HepG2 (cell line): ENCODE results near the gene DHRS1. TPM values are rescaled to one million over a fixed set of nuclear protein-coding genes. Genes with fewer than 3 reads are reported as not detected.

ENCODE experiments used
- JUNB ChIP-seq: sonication (generic); formaldehyde crosslinking; IDR thresholded peaks from 2 replicates; pipeline ENCODE4 v1.8.0; 2022; ENCODE audit warnings: missing genetic modification reagents, mild to moderate bottlenecking, borderline replicate concordance
- MEIS1 ChIP-seq: sonication (generic); formaldehyde crosslinking; IDR thresholded peaks from 2 replicates; pipeline ENCODE4 v1.9.0; 2021; ENCODE audit warnings: mild to moderate bottlenecking, missing genetic modification reagents, moderate library complexity, borderline replicate concordance
- MXI1 ChIP-seq: IDR thresholded peaks from 3 replicates; pipeline ENCODE4 v1.6.1; 2012; ENCODE audit warnings: low read depth, low read length, inconsistent platforms, borderline replicate concordance
- NKX3-1 ChIP-seq: sonication (generic); formaldehyde crosslinking; IDR thresholded peaks from 2 replicates; pipeline ENCODE4 v1.5.0; 2020; ENCODE audit warnings: missing genetic modification reagents
- PHB2 ChIP-seq: fragments of 450-650 bp; IDR thresholded peaks from 2 replicates; pipeline ENCODE4 v1.6.1; 2018; ENCODE audit not compliant: partially characterized antibody
- POLR2A ChIP-seq, 2 experiments: IDR thresholded peaks; 2 replicates each; pipeline ENCODE4 v1.6.1; 2011; ENCODE audit warnings: low read depth in 2 of 2, low read length in 2 of 2, mild to moderate bottlenecking in 1 of 2, moderate library complexity in 1 of 2; ENCODE audit not compliant: insufficient read depth in 1 of 2
- RARA ChIP-seq: IDR thresholded peaks from 2 replicates; pipeline ENCODE4 v1.6.1; 2016; ENCODE audit warnings: missing genetic modification reagents, missing compliant biosample characterization
- SIN3A ChIP-seq: IDR thresholded peaks from 2 replicates; pipeline ENCODE4 v1.6.1; 2011; ENCODE audit warnings: low read depth, mild to moderate bottlenecking, control low read depth, low read length, borderline replicate concordance
- SMAD9 ChIP-seq: sonication (generic); formaldehyde crosslinking; IDR thresholded peaks from 2 replicates; pipeline ENCODE4 v1.5.1; 2020; ENCODE audit warnings: mild to moderate bottlenecking, missing genetic modification reagents
- SOX13 ChIP-seq, 3 experiments: fragments of 450-650 bp in 1 of 3; sonication (generic) in 1 of 3; formaldehyde crosslinking in 1 of 3; IDR thresholded peaks in 2 of 3; conservative IDR thresholded peaks in 1 of 3; 2 replicates each; pipeline versions ENCODE4 v1.5.0 to v1.6.1; 2016 to 2020; ENCODE audit warnings: antibody characterized with exemption in 1 of 3, mild to moderate bottlenecking in 1 of 3, missing compliant biosample characterization in 1 of 3, missing genetic modification reagents in 1 of 3, moderate library complexity in 1 of 3
- TARDBP ChIP-seq: sonication (generic); formaldehyde crosslinking; IDR thresholded peaks from 2 replicates; pipeline ENCODE4 v1.8.0; 2022; ENCODE audit warnings: mild to moderate bottlenecking, missing genetic modification reagents
- YY1 ChIP-seq: IDR thresholded peaks from 2 replicates; pipeline ENCODE4 v1.6.1; 2011; ENCODE audit warnings: low read length, low read depth, moderate library complexity, mild to moderate bottlenecking; ENCODE audit not compliant: insufficient read depth, insufficient replicate concordance
- ZBTB25 ChIP-seq: IDR thresholded peaks from 2 replicates; pipeline ENCODE4 v1.6.1; 2018; ENCODE audit warnings: missing genetic modification reagents
- ZNF224 ChIP-seq: sonication (generic); formaldehyde crosslinking; IDR thresholded peaks from 2 replicates; pipeline ENCODE4 v1.5.0; 2020; ENCODE audit warnings: mild to moderate bottlenecking, missing genetic modification reagents
- ZNF512B ChIP-seq: sonication (generic); formaldehyde crosslinking; IDR thresholded peaks from 2 replicates; pipeline ENCODE4 v1.5.1; 2020; ENCODE audit warnings: missing genetic modification reagents, mild to moderate bottlenecking, borderline replicate concordance
- ZNF709 ChIP-seq: sonication (generic); formaldehyde crosslinking; IDR thresholded peaks from 2 replicates; pipeline ENCODE4 v1.5.0; 2020; ENCODE audit warnings: mild to moderate bottlenecking, missing genetic modification reagents
- ZNF724P ChIP-seq: sonication (generic); formaldehyde crosslinking; IDR thresholded peaks from 2 replicates; pipeline ENCODE4 v1.8.0; 2022; ENCODE audit warnings: missing genetic modification reagents, borderline replicate concordance
- polyA plus RNA-seq, 8 experiments: library from polyadenylated mRNA; depleted of rRNA in 3 of 8; stranded (reverse) in 7 of 8; unstranded in 1 of 8; fragments of >200 nt; fragmentation: Illumina TruSeq in 4 of 8; extraction: Trizol in 4 of 8; gene quantifications; 2 replicates each; pipeline versions ENCODE4 v1.2.1 to v1.2.3, GENCODE V29; 2011 to 2016; ENCODE audit warnings: low read depth in 4 of 8, missing spikeins in 1 of 8, mixed read lengths in 1 of 8; ENCODE audit not compliant: insufficient read depth in 1 of 8
- total RNA-seq, 5 experiments: library from RNA; depleted of rRNA; stranded (reverse); fragments of >200 nt; fragmentation: Illumina TruSeq; extraction: Trizol; gene quantifications; 2 replicates each; pipeline ENCODE4 v1.2.3, GENCODE V29; 2016; ENCODE audit warnings: low read depth in 1 of 5
- TF ChIP-seq, protein P1 (sequence below): IDR thresholded peaks from 2 replicates; pipeline ENCODE4 v1.6.1; 2016; ENCODE audit warnings: control low read depth
- TF ChIP-seq, protein P2 (sequence below): sonication (generic); formaldehyde crosslinking; IDR thresholded peaks from 2 replicates; pipeline ENCODE4 v1.5.1; 2020; ENCODE audit warnings: mild to moderate bottlenecking, moderate library complexity, missing genetic modification reagents

The DHRS1 gene
- total and polyA plus RNA-seq, 2 of the 13 experiments (the other 11 are each of a cell fraction or from before 2014, with no cell fraction given), result 49.8 to 60.8 TPM

DNA sequence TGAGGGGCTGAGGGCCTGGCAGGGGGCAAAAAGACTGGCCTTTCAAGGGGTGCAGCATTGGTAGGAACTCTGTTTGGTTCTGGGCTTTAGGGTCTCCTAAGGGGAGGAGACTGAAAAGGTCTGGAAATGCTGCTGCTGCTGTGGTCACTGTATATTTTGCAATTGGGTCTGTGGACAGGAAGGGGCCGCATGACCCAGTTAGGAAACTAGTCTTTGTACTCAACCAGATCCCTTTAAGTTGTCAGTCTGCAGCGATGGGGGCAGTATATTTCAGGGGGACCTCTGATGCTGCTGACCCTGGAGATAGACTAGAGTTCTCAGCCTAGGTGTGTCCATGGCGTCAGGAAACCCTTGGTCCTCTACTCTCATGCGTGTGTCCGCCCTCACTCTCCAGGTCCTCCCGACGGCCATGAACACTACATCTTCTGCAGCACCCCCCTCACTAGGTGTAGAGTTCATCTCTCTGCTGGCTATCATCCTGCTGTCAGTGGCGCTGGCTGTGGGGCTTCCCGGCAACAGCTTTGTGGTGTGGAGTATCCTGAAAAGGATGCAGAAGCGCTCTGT is 15.7 kb upstream of the DHRS1 start (continued):
- TF ChIP-seq ZNF224 (CRISPR knock-in tag), result 0 out of 2 replicates have a peak, but pooled peaks have one; percentile 76
- TF ChIP-seq SIN3A, result 0 out of 2 replicates have a peak, but pooled peaks have one; percentile 62
- peak; percentile 62 for TF ChIP-seq YY1
- peak; percentile 73; the same call in 1 of the 2 replicates for TF ChIP-seq SMAD9
- TF ChIP-seq, protein P1, sequence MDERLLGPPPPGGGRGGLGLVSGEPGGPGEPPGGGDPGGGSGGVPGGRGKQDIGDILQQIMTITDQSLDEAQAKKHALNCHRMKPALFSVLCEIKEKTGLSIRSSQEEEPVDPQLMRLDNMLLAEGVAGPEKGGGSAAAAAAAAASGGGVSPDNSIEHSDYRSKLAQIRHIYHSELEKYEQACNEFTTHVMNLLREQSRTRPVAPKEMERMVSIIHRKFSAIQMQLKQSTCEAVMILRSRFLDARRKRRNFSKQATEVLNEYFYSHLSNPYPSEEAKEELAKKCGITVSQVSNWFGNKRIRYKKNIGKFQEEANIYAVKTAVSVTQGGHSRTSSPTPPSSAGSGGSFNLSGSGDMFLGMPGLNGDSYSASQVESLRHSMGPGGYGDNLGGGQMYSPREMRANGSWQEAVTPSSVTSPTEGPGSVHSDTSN, result 0 out of 2 replicates have a peak, but pooled peaks have one; percentile 26
- peak in 1 of 2 experiments; percentile 10; a peak in 1 of 4 replicates for TF ChIP-seq POLR2A (IDR thresholded peaks at IDR 0.05; ENCODE audit: insufficient read depth in 1 of 2, low read depth in 2 of 2, low read length in 2 of 2)
- TF ChIP-seq SOX13 (IDR thresholded peaks at IDR 0.05), result 0 out of 2 replicates have a peak, but pooled peaks have one; percentile 13
- TF ChIP-seq SOX13 (CRISPR knock-in tag; conservative IDR thresholded peaks at IDR 0.05 in 1 of 2, IDR thresholded peaks at IDR 0.05 in 1 of 2), result no peak
- TF ChIP-seq, protein P2, sequence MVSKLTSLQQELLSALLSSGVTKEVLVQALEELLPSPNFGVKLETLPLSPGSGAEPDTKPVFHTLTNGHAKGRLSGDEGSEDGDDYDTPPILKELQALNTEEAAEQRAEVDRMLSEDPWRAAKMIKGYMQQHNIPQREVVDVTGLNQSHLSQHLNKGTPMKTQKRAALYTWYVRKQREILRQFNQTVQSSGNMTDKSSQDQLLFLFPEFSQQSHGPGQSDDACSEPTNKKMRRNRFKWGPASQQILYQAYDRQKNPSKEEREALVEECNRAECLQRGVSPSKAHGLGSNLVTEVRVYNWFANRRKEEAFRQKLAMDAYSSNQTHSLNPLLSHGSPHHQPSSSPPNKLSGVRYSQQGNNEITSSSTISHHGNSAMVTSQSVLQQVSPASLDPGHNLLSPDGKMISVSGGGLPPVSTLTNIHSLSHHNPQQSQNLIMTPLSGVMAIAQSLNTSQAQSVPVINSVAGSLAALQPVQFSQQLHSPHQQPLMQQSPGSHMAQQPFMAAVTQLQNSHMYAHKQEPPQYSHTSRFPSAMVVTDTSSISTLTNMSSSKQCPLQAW (CRISPR knock-in tag), result peak; percentile 50
- TF ChIP-seq NKX3-1 (CRISPR knock-in tag), result no peak
- no peak for TF ChIP-seq ZNF724P (CRISPR knock-in tag)
- TF ChIP-seq JUNB (CRISPR knock-in tag), result no peak
- TF ChIP-seq PHB2, result no peak
- TF ChIP-seq ZNF709 (CRISPR knock-in tag), result no peak; the same call in 1 of the 2 replicates
- TF ChIP-seq RARA (CRISPR knock-in tag), result peak; percentile 15; the same call in 1 of the 2 replicates
- TF ChIP-seq ZNF512B (CRISPR knock-in tag), result no peak
- no peak for TF ChIP-seq ZBTB25 (CRISPR knock-in tag)
- no peak; the same call in 1 of the 2 replicates for TF ChIP-seq TARDBP (CRISPR knock-in tag)
- TF ChIP-seq MXI1, result no peak
- TF ChIP-seq MEIS1, result peak; percentile 66; the same call in 1 of the 2 replicates
